GM12878 (cell line): Measurements from ENCODE around the gene NUP93. TPM values are rescaled to one million over a fixed set of nuclear protein-coding genes. Genes with fewer than 3 reads are reported as not detected.

Experiments used
- FOXK2 ChIP-seq: fragments of 450-650 bp; IDR thresholded peaks from 2 replicates; pipeline ENCODE4 v1.6.1; 2017; ENCODE audit warnings: mild to moderate bottlenecking, moderate library complexity
- IKZF1 ChIP-seq: fragments of 450-650 bp; conservative IDR thresholded peaks from 2 replicates; pipeline ENCODE4 v1.6.1; 2017; ENCODE audit warnings: antibody characterized with exemption, mild to moderate bottlenecking
- MYC ChIP-seq: IDR thresholded peaks from 2 replicates; pipeline ENCODE4 v1.6.1; 2011; ENCODE audit warnings: mild to moderate bottlenecking, low read length, moderate library complexity, inconsistent platforms; ENCODE audit not compliant: insufficient read depth, insufficient replicate concordance, insufficient read length, severe bottlenecking
- PRDM15 ChIP-seq: fragments of 450-650 bp; formaldehyde crosslinking; IDR thresholded peaks from 2 replicates; pipeline ENCODE4 v1.4.0; 2020; ENCODE audit warnings: mild to moderate bottlenecking, moderate library complexity
- STAT3 ChIP-seq: IDR thresholded peaks from 2 replicates; pipeline ENCODE4 v1.6.1; 2011; ENCODE audit warnings: low read depth, low read length, improper control_type of control experiment
- YBX1 ChIP-seq: fragments of 450-650 bp; IDR thresholded peaks from 2 replicates; pipeline ENCODE4 v1.6.1; 2016; ENCODE audit warnings: antibody characterized with exemption
- ZNF207 ChIP-seq: fragments of 450-650 bp; IDR thresholded peaks from 2 replicates; pipeline ENCODE4 v1.6.1; 2014; ENCODE audit warnings: antibody characterized with exemption, mild to moderate bottlenecking, borderline replicate concordance
- ZNF592 ChIP-seq: fragments of 450-650 bp; IDR thresholded peaks from 2 replicates; pipeline ENCODE4 v1.6.1; 2017; ENCODE audit warnings: mild to moderate bottlenecking, moderate library complexity
- polyA plus RNA-seq, 11 experiments: library from polyadenylated mRNA; depleted of rRNA in 4 of 11; unstranded in 6 of 11; stranded (reverse) in 5 of 11; fragments of >200 nt; fragmentation: Nextera tagmentation in 4 of 11; fragmentation: Illumina TruSeq in 1 of 11; extraction: Ambion mirVana in 4 of 11; extraction: Trizol in 1 of 11; gene quantifications; 1 replicate in 1 of 11; 2 replicates in 10 of 11; pipeline versions ENCODE4 v1.2.1 to v1.2.3, GENCODE V29; 2011 to 2016; ENCODE audit warnings: inconsistent platforms in 2 of 11, missing spikeins in 2 of 11, low read depth in 1 of 11
- total RNA-seq, 4 experiments: library from RNA; depleted of rRNA in 3 of 4; stranded (reverse); fragments of >200 nt in 3 of 4; fragmentation: Illumina TruSeq in 1 of 4; extraction: Trizol in 1 of 4; gene quantifications; 2 replicates each; pipeline versions ENCODE4 v1.2.1 to v1.2.3, GENCODE V29; 2013 to 2021
- TF ChIP-seq, protein P1 (sequence below): IDR thresholded peaks from 2 replicates; pipeline ENCODE4 v1.6.1; 2012; ENCODE audit warnings: low read length, inconsistent platforms
- TF ChIP-seq, protein P2 (sequence below): fragments of 150-350 bp; IDR thresholded peaks from 2 replicates; pipeline ENCODE4 v1.6.1; 2014; ENCODE audit warnings: mild to moderate bottlenecking, low read depth, low read length
- TF ChIP-seq, protein P3 (sequence below): fragments of 150-350 bp; IDR thresholded peaks from 2 replicates; pipeline ENCODE4 v1.6.1; 2016; ENCODE audit warnings: low read depth, low read length

Gene NUP93
- total and polyA plus RNA-seq, 10 of the 15 experiments (the other 5 are each of a cell fraction or from before 2014, with no cell fraction given), result 82.2 to 175 (median 101) TPM

GRCh38 chr16:56898847-56899246, 168.9 kb downstream of the NUP93 start (continued):
- no peak for TF ChIP-seq ZNF592
- TF ChIP-seq, protein P1, sequence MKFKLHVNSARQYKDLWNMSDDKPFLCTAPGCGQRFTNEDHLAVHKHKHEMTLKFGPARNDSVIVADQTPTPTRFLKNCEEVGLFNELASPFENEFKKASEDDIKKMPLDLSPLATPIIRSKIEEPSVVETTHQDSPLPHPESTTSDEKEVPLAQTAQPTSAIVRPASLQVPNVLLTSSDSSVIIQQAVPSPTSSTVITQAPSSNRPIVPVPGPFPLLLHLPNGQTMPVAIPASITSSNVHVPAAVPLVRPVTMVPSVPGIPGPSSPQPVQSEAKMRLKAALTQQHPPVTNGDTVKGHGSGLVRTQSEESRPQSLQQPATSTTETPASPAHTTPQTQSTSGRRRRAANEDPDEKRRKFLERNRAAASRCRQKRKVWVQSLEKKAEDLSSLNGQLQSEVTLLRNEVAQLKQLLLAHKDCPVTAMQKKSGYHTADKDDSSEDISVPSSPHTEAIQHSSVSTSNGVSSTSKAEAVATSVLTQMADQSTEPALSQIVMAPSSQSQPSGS, result peak; percentile 86; the same call in 1 of the 2 replicates
- no peak for TF ChIP-seq YBX1
- TF ChIP-seq, protein P2, sequence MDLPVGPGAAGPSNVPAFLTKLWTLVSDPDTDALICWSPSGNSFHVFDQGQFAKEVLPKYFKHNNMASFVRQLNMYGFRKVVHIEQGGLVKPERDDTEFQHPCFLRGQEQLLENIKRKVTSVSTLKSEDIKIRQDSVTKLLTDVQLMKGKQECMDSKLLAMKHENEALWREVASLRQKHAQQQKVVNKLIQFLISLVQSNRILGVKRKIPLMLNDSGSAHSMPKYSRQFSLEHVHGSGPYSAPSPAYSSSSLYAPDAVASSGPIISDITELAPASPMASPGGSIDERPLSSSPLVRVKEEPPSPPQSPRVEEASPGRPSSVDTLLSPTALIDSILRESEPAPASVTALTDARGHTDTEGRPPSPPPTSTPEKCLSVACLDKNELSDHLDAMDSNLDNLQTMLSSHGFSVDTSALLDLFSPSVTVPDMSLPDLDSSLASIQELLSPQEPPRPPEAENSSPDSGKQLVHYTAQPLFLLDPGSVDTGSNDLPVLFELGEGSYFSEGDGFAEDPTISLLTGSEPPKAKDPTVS, result no peak
- no peak for TF ChIP-seq STAT3
- TF ChIP-seq MYC, result no peak
- TF ChIP-seq FOXK2, result no peak
- TF ChIP-seq, protein P3, sequence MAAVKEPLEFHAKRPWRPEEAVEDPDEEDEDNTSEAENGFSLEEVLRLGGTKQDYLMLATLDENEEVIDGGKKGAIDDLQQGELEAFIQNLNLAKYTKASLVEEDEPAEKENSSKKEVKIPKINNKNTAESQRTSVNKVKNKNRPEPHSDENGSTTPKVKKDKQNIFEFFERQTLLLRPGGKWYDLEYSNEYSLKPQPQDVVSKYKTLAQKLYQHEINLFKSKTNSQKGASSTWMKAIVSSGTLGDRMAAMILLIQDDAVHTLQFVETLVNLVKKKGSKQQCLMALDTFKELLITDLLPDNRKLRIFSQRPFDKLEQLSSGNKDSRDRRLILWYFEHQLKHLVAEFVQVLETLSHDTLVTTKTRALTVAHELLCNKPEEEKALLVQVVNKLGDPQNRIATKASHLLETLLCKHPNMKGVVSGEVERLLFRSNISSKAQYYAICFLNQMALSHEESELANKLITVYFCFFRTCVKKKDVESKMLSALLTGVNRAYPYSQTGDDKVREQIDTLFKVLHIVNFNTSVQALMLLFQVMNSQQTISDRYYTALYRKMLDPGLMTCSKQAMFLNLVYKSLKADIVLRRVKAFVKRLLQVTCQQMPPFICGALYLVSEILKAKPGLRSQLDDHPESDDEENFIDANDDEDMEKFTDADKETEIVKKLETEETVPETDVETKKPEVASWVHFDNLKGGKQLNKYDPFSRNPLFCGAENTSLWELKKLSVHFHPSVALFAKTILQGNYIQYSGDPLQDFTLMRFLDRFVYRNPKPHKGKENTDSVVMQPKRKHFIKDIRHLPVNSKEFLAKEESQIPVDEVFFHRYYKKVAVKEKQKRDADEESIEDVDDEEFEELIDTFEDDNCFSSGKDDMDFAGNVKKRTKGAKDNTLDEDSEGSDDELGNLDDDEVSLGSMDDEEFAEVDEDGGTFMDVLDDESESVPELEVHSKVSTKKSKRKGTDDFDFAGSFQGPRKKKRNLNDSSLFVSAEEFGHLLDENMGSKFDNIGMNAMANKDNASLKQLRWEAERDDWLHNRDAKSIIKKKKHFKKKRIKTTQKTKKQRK, result no peak
- TF ChIP-seq ZNF207, result no peak
- TF ChIP-seq IKZF1, result peak; percentile 84
- TF ChIP-seq PRDM15 (CRISPR knock-in tag), result no peak
